Activated T-cell treated with anti-CD3 and anti-CD28 coated beads, Interleukin-2, amount 50 U/mL, for 48 hours (primary cell): Measurements from ENCODE around the gene SPRY2.

Source experiments
- DNase-seq, 2 experiments: peaks; one replicate each; pipeline ENCODE4 v3.0.0-alpha.2; 2020

Gene SPRY2

GRCh38 chr13:80312012-80312704, 28.8 kb downstream of the SPRY2 start:
- DNase-seq, result no peak

GRCh38 chr13:80309926-80310325, 31.0 kb downstream of the SPRY2 start:
- no peak for DNase-seq

GRCh38 chr13:80307401-80307987, 33.4 kb downstream of the SPRY2 start:
- no peak for DNase-seq

- DNase-seq, result no peak
Measured at GRCh38 chr13:80306337-80306972, 34.5 kb downstream of the SPRY2 start.

- no peak for DNase-seq
Measured at GRCh38 chr13:80305737-80306136, 35.2 kb downstream of the SPRY2 start.

GRCh38 chr13:80303225-80303811, 37.6 kb downstream of the SPRY2 start:
- no peak for DNase-seq

- DNase-seq, result no peak
Measured at GRCh38 chr13:80299046-80299445, 41.9 kb downstream of the SPRY2 start.

- DNase-seq, result no peak
Measured at GRCh38 chr13:80297503-80297902, 43.4 kb downstream of the SPRY2 start.

- no peak for DNase-seq
Measured at GRCh38 chr13:80297094-80297493, 43.8 kb downstream of the SPRY2 start.

- DNase-seq, result no peak
Measured at GRCh38 chr13:80296638-80297037, 44.3 kb downstream of the SPRY2 start.

GRCh38 chr13:80290591-80290990, 50.3 kb downstream of the SPRY2 start:
- no peak for DNase-seq
